ENCODE measurements around the gene KCNJ11. TPM values are rescaled to one million over a fixed set of nuclear protein-coding genes. Genes with fewer than 3 reads are reported as not detected.

Gene KCNJ11
- total and polyA plus RNA-seq, 8 donors: 1.5 to 22.9 (median 7.2) TPM; not detected in 1

GRCh38 chr11:17392872-17393271, 4.4 kb upstream of the KCNJ11 start:
- DNase-seq: no peak
- intact Hi-C loops (cut with DNase I; ENCODE audit: low total_unique reads): no loop called here
- Histone ChIP-seq H3K4me1 (peaks cover 4 to 20% (median 16%) of the 10 kb centered on the region in 4 donors), H3K4me3 (no peak overlapping the region), H3K36me3 (no peaks in the 10 kb centered on the region), H3K9me3 (no peaks in the 10 kb centered on the region), H3K27me3 (peaks cover 0 to 10% (median 0%) of the 10 kb centered on the region in 3 donors), H3K27ac (no peak overlapping the region)
- WGBS, 5 donors: 85 to 93% (median 91%) methylated on average over 13 to 14 of the region's 14 CpGs
- TF ChIP-seq POLR2A (IDR thresholded peaks at IDR 0.05): no peak
- TF ChIP-seq POLR2AphosphoS5 (IDR thresholded peaks at IDR 0.05): no peak
- TF ChIP-seq CTCF (IDR thresholded peaks at IDR 0.05): no peak
- TF ChIP-seq EP300 (IDR thresholded peaks at IDR 0.05): no peak

GRCh38 chr11:17391493-17392355, 3.3 kb upstream of the KCNJ11 start:
- H3K36me3 ChIP-seq: no peaks in the 10 kb centered on the region
- no peak overlapping the region for H3K4me3 ChIP-seq
- H3K27ac ChIP-seq: no peak overlapping the region
- intact Hi-C loops (cut with DNase I; ENCODE audit: low total_unique reads): no loop called here
- TF ChIP-seq CTCF (IDR thresholded peaks at IDR 0.05): no peak
- TF ChIP-seq POLR2A (IDR thresholded peaks at IDR 0.05): no peak
- TF ChIP-seq POLR2AphosphoS5 (IDR thresholded peaks at IDR 0.05): no peak
- TF ChIP-seq EP300 (IDR thresholded peaks at IDR 0.05): no peak
- H3K9me3 ChIP-seq: no peaks in the 10 kb centered on the region
- H3K27me3 ChIP-seq: peaks cover 0 to 15% (median 0%) of the 10 kb centered on the region in 3 donors
- no peak for DNase-seq
- peaks cover 4 to 25% (median 16%) of the 10 kb centered on the region in 4 donors for H3K4me1 ChIP-seq
- WGBS, 5 donors: 67 to 86% (median 74%) methylated on average over 3 of the region's 3 CpGs

- Histone ChIP-seq H3K4me3 (peak overlapping the region in 2 of 4 donors; percentile 59 to 60), H3K36me3 (no peaks in the 10 kb centered on the region), H3K27ac (peak overlapping the region; percentile 38 to 82 (median 78)), H3K4me1 (peaks cover 4 to 38% (median 18%) of the 10 kb centered on the region in 4 donors), H3K27me3 (peaks cover 0 to 15% (median 0%) of the 10 kb centered on the region in 3 donors), H3K9me3 (no peaks in the 10 kb centered on the region)
- intact Hi-C loops (cut with DNase I; ENCODE audit: low total_unique reads): no loop called here
- TF ChIP-seq POLR2AphosphoS5 (IDR thresholded peaks at IDR 0.05) (no peak), POLR2A (IDR thresholded peaks at IDR 0.05) (no peak), EP300 (IDR thresholded peaks at IDR 0.05) (no peak), CTCF (IDR thresholded peaks at IDR 0.05) (no peak)
- 56 to 65% (median 59%) methylated on average over 10 of the region's 10 CpGs for WGBS, 5 donors
- no peak for DNase-seq
Observed at GRCh38 chr11:17389957-17390649, 1.6 kb upstream of the KCNJ11 start.

- H3K27me3 ChIP-seq: peaks cover 0 to 15% (median 0%) of the 10 kb centered on the region in 3 donors
- intact Hi-C loops (cut with DNase I; ENCODE audit: low total_unique reads): no loop called here
- 2 to 8% (median 2%) methylated on average over 19 to 55 of the region's 55 CpGs for WGBS, 5 donors
- H3K4me1 ChIP-seq: peaks cover 4 to 38% (median 18%) of the 10 kb centered on the region in 4 donors
- H3K27ac ChIP-seq: peak overlapping the region; percentile 75 to 92 (median 78)
- DNase-seq: peak; percentile 90 to 92
- H3K4me3 ChIP-seq: peak overlapping the region; percentile 51 to 62 (median 60)
- TF ChIP-seq POLR2AphosphoS5 (IDR thresholded peaks at IDR 0.05) (peak in 2 of 3 donors; percentile 7 to 24), CTCF (IDR thresholded peaks at IDR 0.05) (peak in 5 of 7 experiments; percentile 21 to 87 (median 64)), EP300 (IDR thresholded peaks at IDR 0.05) (no peak)
- no peaks in the 10 kb centered on the region for H3K9me3 ChIP-seq
- H3K36me3 ChIP-seq: no peaks in the 10 kb centered on the region
Observed at GRCh38 chr11:17389211-17389956, 925 bp upstream of the KCNJ11 start.
